Measurements from ENCODE around the gene PRPH2. TPM values are rescaled to one million over a fixed set of nuclear protein-coding genes. Genes with fewer than 3 reads are reported as not detected.

Gene PRPH2
- total RNA-seq, 1 donor: 2.6 TPM

DNA sequence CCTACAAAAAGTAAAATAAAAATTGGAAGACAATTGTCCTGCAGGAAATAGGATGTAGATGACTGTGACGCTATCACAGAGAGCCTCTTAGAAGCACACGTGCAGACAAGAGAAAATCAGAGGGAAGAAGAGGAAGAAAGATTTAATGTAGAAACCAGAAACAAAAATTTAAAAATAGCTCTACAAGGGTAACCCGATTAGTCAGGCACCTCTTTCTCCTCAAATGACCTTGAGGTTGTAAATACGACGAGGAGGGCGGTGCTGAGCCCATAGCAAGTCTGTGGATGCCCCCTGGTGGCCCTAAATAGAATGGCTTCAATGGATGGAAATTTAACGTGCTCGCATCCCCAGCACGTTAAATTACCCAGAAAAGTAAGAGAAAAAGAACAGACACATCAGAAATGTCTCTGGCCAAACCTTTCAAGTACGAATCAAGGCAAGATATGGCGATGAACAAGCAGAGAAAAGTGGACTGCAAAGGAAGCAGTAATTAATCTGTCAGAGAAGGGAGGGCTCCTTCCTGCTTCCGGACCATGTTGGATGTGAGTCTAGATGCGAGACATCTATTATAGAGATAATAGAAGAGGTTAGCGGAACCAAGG is 4.2 kb upstream of the PRPH2 start:
- TF ChIP-seq, protein P1, sequence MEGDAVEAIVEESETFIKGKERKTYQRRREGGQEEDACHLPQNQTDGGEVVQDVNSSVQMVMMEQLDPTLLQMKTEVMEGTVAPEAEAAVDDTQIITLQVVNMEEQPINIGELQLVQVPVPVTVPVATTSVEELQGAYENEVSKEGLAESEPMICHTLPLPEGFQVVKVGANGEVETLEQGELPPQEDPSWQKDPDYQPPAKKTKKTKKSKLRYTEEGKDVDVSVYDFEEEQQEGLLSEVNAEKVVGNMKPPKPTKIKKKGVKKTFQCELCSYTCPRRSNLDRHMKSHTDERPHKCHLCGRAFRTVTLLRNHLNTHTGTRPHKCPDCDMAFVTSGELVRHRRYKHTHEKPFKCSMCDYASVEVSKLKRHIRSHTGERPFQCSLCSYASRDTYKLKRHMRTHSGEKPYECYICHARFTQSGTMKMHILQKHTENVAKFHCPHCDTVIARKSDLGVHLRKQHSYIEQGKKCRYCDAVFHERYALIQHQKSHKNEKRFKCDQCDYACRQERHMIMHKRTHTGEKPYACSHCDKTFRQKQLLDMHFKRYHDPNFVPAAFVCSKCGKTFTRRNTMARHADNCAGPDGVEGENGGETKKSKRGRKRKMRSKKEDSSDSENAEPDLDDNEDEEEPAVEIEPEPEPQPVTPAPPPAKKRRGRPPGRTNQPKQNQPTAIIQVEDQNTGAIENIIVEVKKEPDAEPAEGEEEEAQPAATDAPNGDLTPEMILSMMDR (IDR thresholded peaks at IDR 0.05; ENCODE audit: insufficient read depth, low read depth, low read length): peak; percentile 86
- DNase-seq (ENCODE audit: low read depth): peak; percentile 94
- peak overlapping the region; percentile 59 for H3K4me3 ChIP-seq (ENCODE audit: low read depth, low read length)

GRCh38 chr6:42726026-42726425 is 3.6 kb upstream of the PRPH2 start:
- peak overlapping the region; percentile 59 for H3K4me3 ChIP-seq (ENCODE audit: low read depth, low read length)
- DNase-seq (ENCODE audit: low read depth): no peak
- TF ChIP-seq, protein P1 (IDR thresholded peaks at IDR 0.05; ENCODE audit: insufficient read depth, low read depth, low read length): no peak

GRCh38 chr6:42724825-42725224 is 2.4 kb upstream of the PRPH2 start:
- H3K4me3 ChIP-seq (ENCODE audit: low read depth, low read length): no peak overlapping the region
- no peak for DNase-seq (ENCODE audit: low read depth)
- TF ChIP-seq, protein P1 (IDR thresholded peaks at IDR 0.05; ENCODE audit: insufficient read depth, low read depth, low read length): no peak

- TF ChIP-seq, protein P1 (IDR thresholded peaks at IDR 0.05; ENCODE audit: insufficient read depth, low read depth, low read length): no peak
- DNase-seq (ENCODE audit: low read depth): no peak
- no peak overlapping the region for H3K4me3 ChIP-seq (ENCODE audit: low read depth, low read length)
These were observed 1.7 kb downstream of the PRPH2 start for GRCh38 chr6:42720739-42721138.

- TF ChIP-seq, protein P1 (IDR thresholded peaks at IDR 0.05; ENCODE audit: insufficient read depth, low read depth, low read length): no peak
- no peak overlapping the region for H3K4me3 ChIP-seq (ENCODE audit: low read depth, low read length)
- no peak for DNase-seq (ENCODE audit: low read depth)
These were observed 6.5 kb downstream of the PRPH2 start for GRCh38 chr6:42715871-42716270.

DNA sequence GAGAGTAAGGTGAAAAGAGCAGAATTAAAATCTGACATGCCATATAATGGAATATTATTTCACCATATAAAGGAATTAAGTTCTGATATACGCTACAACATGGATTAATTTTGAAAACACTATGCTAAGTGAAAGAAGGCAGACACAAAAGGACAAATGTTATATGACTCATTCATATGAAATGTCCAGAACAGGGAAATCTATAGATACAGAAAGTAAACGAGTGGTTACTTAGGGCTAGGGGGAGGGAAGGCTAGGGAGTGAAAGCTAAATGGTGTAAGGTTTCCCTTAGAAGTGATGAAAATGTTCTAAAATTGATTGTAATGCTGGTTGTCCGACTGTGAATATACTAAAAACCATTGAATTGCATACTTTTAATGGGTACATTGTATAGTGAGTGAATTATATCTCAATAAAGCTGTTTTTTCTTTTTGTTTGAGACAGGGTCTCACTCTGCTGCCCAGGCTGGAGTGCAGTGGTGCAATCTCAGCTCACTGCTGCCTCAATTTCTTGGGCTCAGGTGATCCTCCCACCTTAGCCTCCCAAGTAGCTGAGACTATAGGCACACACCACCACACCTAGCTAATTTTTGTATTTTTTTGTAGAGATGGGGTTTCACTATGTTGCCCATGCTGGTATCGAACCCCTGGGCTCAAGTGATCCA is 8.2 kb downstream of the PRPH2 start:
- no peak overlapping the region for H3K4me3 ChIP-seq (ENCODE audit: low read depth, low read length)
- peak; percentile 67 for DNase-seq (ENCODE audit: low read depth)
- TF ChIP-seq, protein P1 (IDR thresholded peaks at IDR 0.05; ENCODE audit: insufficient read depth, low read depth, low read length): no peak

Data from fibroblast of villous mesenchyme (primary cell).